ENCODE results near the gene PSMD11. TPM values are rescaled to one million over a fixed set of nuclear protein-coding genes. Genes with fewer than 3 reads are reported as not detected.
A peak's percentile ranks its signal among the peaks of the same experiment; 100 is the strongest.

Gene PSMD11
- total and polyA plus RNA-seq, 2 of the 8 experiments (the other 6 are each of a cell fraction or from before 2014, with no cell fraction given): 68.4 to 171 TPM

GRCh38 chr17:32445074-32445415 lies 735 bp downstream of the PSMD11 start:
- FAIRE-seq: no peak
- H3K27ac ChIP-seq (ENCODE audit: low read depth, low read length): peak overlapping the region; percentile 90; the same call in 1 of the 2 replicates
- TF ChIP-seq SUZ12 (IDR thresholded peaks at IDR 0.05; ENCODE audit: low read length) (no peak), CBX5 (IDR thresholded peaks at IDR 0.05; ENCODE audit: low read depth, low read length) (no peak), SIX5 (IDR thresholded peaks at IDR 0.05; ENCODE audit: low read depth, low read length) (no peak), TBP (IDR thresholded peaks at IDR 0.05; ENCODE audit: low read depth, low read length) (no peak)

More at GRCh38 chr17:32445074-32445415, 735 bp downstream of the PSMD11 start:
- H2BK120ac ChIP-seq (replicated peaks; ENCODE audit: low read depth, low read length): no peak overlapping the region
- peaks cover 9% of the 10 kb centered on the region in 2 experiments; a peak in 3 of 4 replicates for H3K9me3 ChIP-seq (ENCODE audit: insufficient read depth in 2 of 2, low read depth in 1 of 2, low read length in 1 of 2)
- no peak for DNase-seq (ENCODE audit: low read depth in 1 of 2, low spot score in 2 of 2)
- H3K4me1 ChIP-seq (replicated peaks in 1 of 4; ENCODE audit: control insufficient read depth in 3 of 4, insufficient read depth in 4 of 4, low read length in 3 of 4): peaks cover 0 to 4% (median 1%) of the 10 kb centered on the region in 4 experiments; a peak in 2 of 7 replicates
- no peak overlapping the region for H4K5ac ChIP-seq (ENCODE audit: insufficient read length, low read depth, low read length)
- peak overlapping the region; percentile 77 to 87 for H3K4me2 ChIP-seq (ENCODE audit: insufficient read depth in 1 of 2, low read depth in 2 of 2, low read length in 2 of 2)
- peak overlapping the region; percentile 59 for H3K56ac ChIP-seq (replicated peaks; ENCODE audit: insufficient read length, low read depth, low read length)
- WGBS, 2 experiments (ENCODE audit: extremely low coverage in 1 of 2, insufficient coverage in 1 of 2, insufficient read length in 1 of 2, insufficient replicate concordance in 2 of 2, low coverage in 1 of 2, low lambda C conversion rate in 2 of 2, missing lambda C conversion rate in 1 of 2): 5% methylated on average over 12 of the region's 14 CpGs; no CpG with 5 or more reads in 1 of the 2 experiments
- H3K27me3 ChIP-seq (replicated peaks in 1 of 4; ENCODE audit: control insufficient read depth in 3 of 4, extremely low read depth in 1 of 4, insufficient read depth in 3 of 4, low read length in 3 of 4): peaks cover 0 to 2% (median 0%) of the 10 kb centered on the region in 4 experiments; a peak in 1 of 7 replicates
- ChIA-PET CTCF (ENCODE audit: partially characterized antibody) (interaction anchor here (1.1 to 4.8 kb wide), 14 partner anchors 9 to 181 kb away, joined by 3 to 47 read pairs (median 4); no protein-coding TSS in a partner anchor), POLR2A (ENCODE audit: partially characterized antibody) (interaction anchor here (0.5 to 3.3 kb wide), 20 partner anchors 9 to 176 kb away, joined by 3 to 15 read pairs (median 4); partner anchors contain the start of genes C17orf75, CDK5R1 and ZNF207)
- H2BK5ac ChIP-seq (ENCODE audit: low read depth, low read length): peak overlapping the region; percentile 82; the same call in 1 of the 2 replicates
- peak overlapping the region; percentile 80 to 86 (median 84) for H3K9ac ChIP-seq (replicated peaks in 1 of 4; ENCODE audit: extremely low read depth in 1 of 4, low read depth in 3 of 4, low read length in 3 of 4)
- no peak overlapping the region for H2BK12ac ChIP-seq (ENCODE audit: low read depth, low read length)
- H3K14ac ChIP-seq (ENCODE audit: insufficient read length): no peak overlapping the region
- peaks cover 0 to 33% (median 9%) of the 10 kb centered on the region in 4 experiments; a peak in 5 of 8 replicates for H3K36me3 ChIP-seq (ENCODE audit: control insufficient read depth in 2 of 4, insufficient read depth in 4 of 4, low read length in 3 of 4)
- H3K79me2 ChIP-seq (ENCODE audit: control insufficient read depth in 1 of 2, insufficient read depth in 2 of 2, low read length in 2 of 2): peaks cover 18 to 53% of the 10 kb centered on the region in 2 experiments
- no peak overlapping the region; the same call in 1 of the 2 replicates for H3K18ac ChIP-seq (ENCODE audit: extremely low read depth, low read length)
- peak overlapping the region; percentile 93 to 98 (median 96) for H3K4me3 ChIP-seq (ENCODE audit: extremely low read depth in 1 of 4, insufficient read depth in 2 of 4, low read depth in 3 of 4, low read length in 4 of 4)
- H3K23me2 ChIP-seq (ENCODE audit: low read depth, low read length): no peaks in the 10 kb centered on the region
- peak overlapping the region; percentile 23; the same call in 1 of the 2 replicates for H4K8ac ChIP-seq (ENCODE audit: extremely low read depth, insufficient read depth, low read length)
- H2AFZ ChIP-seq (ENCODE audit: low read length): no peak overlapping the region
- H2AK5ac ChIP-seq (ENCODE audit: low read depth, low read length): no peak overlapping the region
- H3K4ac ChIP-seq (replicated peaks; ENCODE audit: insufficient read length, low read depth, low read length): peak overlapping the region; percentile 46
- H2BK20ac ChIP-seq (ENCODE audit: low read length): no peak overlapping the region
- no peak overlapping the region for H3K23ac ChIP-seq (ENCODE audit: insufficient read length)
- H3K79me1 ChIP-seq (ENCODE audit: low read depth, low read length): no peaks in the 10 kb centered on the region; the same call in 1 of the 2 replicates
- peak overlapping the region; percentile 59 for H4K91ac ChIP-seq (replicated peaks; ENCODE audit: insufficient read length, low read length)
- no peak overlapping the region for H2BK15ac ChIP-seq (ENCODE audit: low read length)
- H4K20me1 ChIP-seq (replicated peaks in 1 of 2; ENCODE audit: control insufficient read depth in 1 of 2, insufficient read depth in 2 of 2, low read length in 2 of 2): peaks cover 3 to 6% of the 10 kb centered on the region in 2 experiments
